Activated CD4-positive, alpha-beta T cell treated with anti-CD3 and anti-CD28 coated beads, Interleukin-2, amount 10 ng/mL, durations not matched to agents 7 days and 5 days (primary cell): ENCODE measurements around the gene CSF2. TPM values are rescaled to one million over a fixed set of nuclear protein-coding genes. Genes with fewer than 3 reads are reported as not detected.
"Not testable (repeated sequence)": the region's sequence is repeated elsewhere in the genome, so short reads cannot be mapped to it uniquely, and the experiment has no call there.

Source experiments
- CTCF ChIA-PET: fragments of 350-600 bp; sonication (Branson Sonifier 250); formaldehyde crosslinking; loops from one replicate; lab custom pipeline; 2021; ENCODE audit warnings: antibody characterized with exemption; lab: Charles Lee
- POLR2A ChIA-PET: fragments of 350-600 bp; sonication (Branson Sonifier 250); formaldehyde crosslinking; loops from one replicate; lab custom pipeline; 2021; ENCODE audit warnings: antibody characterized with exemption; lab: Charles Lee
- DNase-seq: peaks from one replicate; pipeline ENCODE4 v3.0.0-alpha.2; 2020
- H3K27ac Mint-ChIP-seq: one replicate; pipeline ENCODE4 v1.8.0; 2021; ENCODE audit warnings: mild to moderate bottlenecking, moderate library complexity, mixed read lengths
- H3K27me3 Mint-ChIP-seq: one replicate; pipeline ENCODE4 v1.8.0; 2021; ENCODE audit warnings: mixed read lengths
- H3K36me3 Mint-ChIP-seq: one replicate; pipeline ENCODE4 v1.8.0; 2021; ENCODE audit warnings: low read depth, mixed read lengths
- H3K4me1 Mint-ChIP-seq: one replicate; pipeline ENCODE4 v1.8.0; 2021; ENCODE audit warnings: mixed read lengths
- H3K4me3 Mint-ChIP-seq: one replicate; pipeline ENCODE4 v1.8.0; 2021; ENCODE audit warnings: mild to moderate bottlenecking, moderate library complexity, mixed read lengths
- H3K9me3 Mint-ChIP-seq: one replicate; pipeline ENCODE4 v1.8.0; 2021; ENCODE audit warnings: mixed read lengths
- total RNA-seq, 2 experiments: library from RNA; stranded (reverse); gene quantifications; one replicate each; pipeline ENCODE4 v1.2.3, GENCODE V29; 2021

The CSF2 gene
- total RNA-seq, 2 experiments from 2014 or later: 2.9 to 4.7 TPM

- Mint-ChIP-seq H3K36me3 (peaks cover 36% of the 10 kb centered on the region), H3K9me3 (peaks cover 20% of the 10 kb centered on the region), H3K27ac (peak overlapping the region; percentile 25), H3K4me1 (peaks cover 67% of the 10 kb centered on the region), H3K4me3 (no peak overlapping the region), H3K27me3 (no peaks in the 10 kb centered on the region)
- POLR2A ChIA-PET: no interaction called here
- no peak for DNase-seq
- CTCF ChIA-PET: interaction anchor here (1.6 kb wide), 1 partner anchor 118 kb away, joined by 3 read pairs; the partner anchor contains the start of gene P4HA2
Measured at GRCh38 chr5:132109494-132110053, 36.0 kb downstream of the CSF2 start.

GRCh38 chr5:132110195-132110594, 36.6 kb downstream of the CSF2 start:
- Mint-ChIP-seq H3K9me3 (peaks cover 23% of the 10 kb centered on the region), H3K27me3 (no peaks in the 10 kb centered on the region), H3K4me3 (no peak overlapping the region), H3K27ac (peak overlapping the region; percentile 79), H3K36me3 (peaks cover 33% of the 10 kb centered on the region), H3K4me1 (peaks cover 66% of the 10 kb centered on the region)
- ChIA-PET CTCF (interaction anchor here (1.6 kb wide), 1 partner anchor 118 kb away, joined by 3 read pairs; the partner anchor contains the start of gene P4HA2), POLR2A (no interaction called here)
- DNase-seq: no peak

GRCh38 chr5:132110930-132111329, 37.3 kb downstream of the CSF2 start:
- Mint-ChIP-seq H3K36me3 (peaks cover 30% of the 10 kb centered on the region), H3K27me3 (no peaks in the 10 kb centered on the region), H3K9me3 (peaks cover 23% of the 10 kb centered on the region), H3K27ac (peak overlapping the region; percentile 79), H3K4me1 (peaks cover 66% of the 10 kb centered on the region), H3K4me3 (no peak overlapping the region)
- CTCF ChIA-PET: interaction anchor here (1.6 kb wide), 1 partner anchor 117 kb away, joined by 3 read pairs; the partner anchor contains the start of gene P4HA2
- POLR2A ChIA-PET: no interaction called here
- no peak for DNase-seq

- Mint-ChIP-seq H3K4me1 (peaks cover 66% of the 10 kb centered on the region), H3K27ac (no peak overlapping the region), H3K4me3 (no peak overlapping the region), H3K27me3 (no peaks in the 10 kb centered on the region), H3K9me3 (peaks cover 23% of the 10 kb centered on the region), H3K36me3 (peaks cover 29% of the 10 kb centered on the region)
- no peak for DNase-seq
- POLR2A ChIA-PET: no interaction called here
- CTCF ChIA-PET: interaction anchor here (1.2 kb wide), 1 partner anchor 10 kb away, joined by 4 read pairs; no protein-coding TSS in a partner anchor
Measured at GRCh38 chr5:132112111-132112510, 38.5 kb downstream of the CSF2 start.

GRCh38 chr5:132114150-132115121, 40.8 kb downstream of the CSF2 start:
- POLR2A ChIA-PET: no interaction called here
- no peak for DNase-seq
- H3K4me1 Mint-ChIP-seq: peaks cover 54% of the 10 kb centered on the region
- H3K27me3 Mint-ChIP-seq: no peaks in the 10 kb centered on the region
- H3K27ac Mint-ChIP-seq: no peak overlapping the region
- H3K9me3 Mint-ChIP-seq: peaks cover 18% of the 10 kb centered on the region
- CTCF ChIA-PET: interaction anchor here (0.7 to 1.0 kb wide), 2 partner anchors 17 to 20 kb away, joined by 3 read pairs; no protein-coding TSS in a partner anchor
- no peak overlapping the region for H3K4me3 Mint-ChIP-seq
- H3K36me3 Mint-ChIP-seq: peaks cover 17% of the 10 kb centered on the region

- Mint-ChIP-seq H3K4me1 (peaks cover 46% of the 10 kb centered on the region), H3K27me3 (peaks cover 1% of the 10 kb centered on the region), H3K36me3 (peaks cover 17% of the 10 kb centered on the region), H3K4me3 (no peak overlapping the region), H3K9me3 (peaks cover 19% of the 10 kb centered on the region), H3K27ac (peak overlapping the region; percentile 5)
- ChIA-PET CTCF (interaction anchor here (1.0 kb wide), 1 partner anchor 21 kb away, joined by 3 read pairs; no protein-coding TSS in a partner anchor), POLR2A (no interaction called here)
- no peak for DNase-seq
Measured at GRCh38 chr5:132115375-132115774, 41.8 kb downstream of the CSF2 start.

- H3K36me3 Mint-ChIP-seq: peaks cover 17% of the 10 kb centered on the region
- H3K4me3 Mint-ChIP-seq: no peak overlapping the region
- POLR2A ChIA-PET: no interaction called here
- no peak for DNase-seq
- H3K9me3 Mint-ChIP-seq: peaks cover 23% of the 10 kb centered on the region
- H3K27ac Mint-ChIP-seq: no peak overlapping the region
- peaks cover 42% of the 10 kb centered on the region for H3K4me1 Mint-ChIP-seq
- H3K27me3 Mint-ChIP-seq: peaks cover 7% of the 10 kb centered on the region
- CTCF ChIA-PET: interaction anchor here (1.9 kb wide), 1 partner anchor 13 kb away, joined by 6 read pairs; no protein-coding TSS in a partner anchor
Measured at GRCh38 chr5:132116072-132116471, 42.5 kb downstream of the CSF2 start.

GRCh38 chr5:132116909-132117489, 43.4 kb downstream of the CSF2 start:
- Mint-ChIP-seq H3K27ac (peak overlapping the region; percentile 80), H3K36me3 (peaks cover 20% of the 10 kb centered on the region), H3K27me3 (peaks cover 13% of the 10 kb centered on the region), H3K4me1 (peaks cover 34% of the 10 kb centered on the region), H3K9me3 (peaks cover 22% of the 10 kb centered on the region)
- ChIA-PET CTCF (interaction anchor here (1.1 to 1.9 kb wide), 3 partner anchors 8 to 20 kb away, joined by 4 to 6 read pairs (median 4); no protein-coding TSS in a partner anchor), POLR2A (interaction anchor here (0.6 kb wide), 1 partner anchor 418 kb away, joined by 3 read pairs; no protein-coding TSS in a partner anchor)
- DNase-seq: peak; percentile 51
- H3K4me3 Mint-ChIP-seq: not testable (repeated sequence)

GRCh38 chr5:132120717-132121116, 47.1 kb downstream of the CSF2 start:
- Mint-ChIP-seq H3K27me3 (peaks cover 36% of the 10 kb centered on the region), H3K9me3 (peaks cover 17% of the 10 kb centered on the region)
- H3K4me3 Mint-ChIP-seq, POLR2A ChIA-PET, H3K36me3 Mint-ChIP-seq, H3K4me1 Mint-ChIP-seq, H3K27ac Mint-ChIP-seq, DNase-seq: not testable (repeated sequence)
- CTCF ChIA-PET: interaction anchor here (1.3 kb wide), 1 partner anchor 16 kb away, joined by 4 read pairs; no protein-coding TSS in a partner anchor

GRCh38 chr5:132122971-132123370, 49.4 kb downstream of the CSF2 start:
- H3K4me3 Mint-ChIP-seq, DNase-seq, POLR2A ChIA-PET, H3K27ac Mint-ChIP-seq, H3K4me1 Mint-ChIP-seq: not testable (repeated sequence)
- peaks cover 10% of the 10 kb centered on the region for H3K36me3 Mint-ChIP-seq
- CTCF ChIA-PET: interaction anchor here (0.9 kb wide), 1 partner anchor 18 kb away, joined by 3 read pairs; no protein-coding TSS in a partner anchor
- peaks cover 53% of the 10 kb centered on the region for H3K27me3 Mint-ChIP-seq
- peaks cover 22% of the 10 kb centered on the region for H3K9me3 Mint-ChIP-seq

- DNase-seq, CTCF ChIA-PET, POLR2A ChIA-PET, H3K4me1 Mint-ChIP-seq, H3K27ac Mint-ChIP-seq, H3K4me3 Mint-ChIP-seq: not testable (repeated sequence)
- H3K27me3 Mint-ChIP-seq: peaks cover 59% of the 10 kb centered on the region
- H3K36me3 Mint-ChIP-seq: peaks cover 15% of the 10 kb centered on the region
- H3K9me3 Mint-ChIP-seq: peaks cover 27% of the 10 kb centered on the region
Measured at GRCh38 chr5:132123578-132123977, 50.0 kb downstream of the CSF2 start.
